Ascending aorta (tissue), 2 donors: Measurements from ENCODE around the gene SLC35A3. TPM values are rescaled to one million over a fixed set of nuclear protein-coding genes. Genes with fewer than 3 reads are reported as not detected.

Source experiments
- DNase-seq, 2 donors: peaks; one replicate each; pipeline ENCODE4 v3.0.0-alpha.2; 2019; ENCODE audit warnings: low spot score in 2 of 2
- H3K27ac ChIP-seq, 2 donors: fragments of 200-600 bp; sonication (generic); one replicate each; pipeline ENCODE4 v1.5.1; 2016 to 2017; ENCODE audit warnings: mild to moderate bottlenecking in 1 of 2
- H3K27me3 ChIP-seq: fragments of 200-600 bp; sonication (generic); one replicate; pipeline ENCODE4 v1.5.1; 2017
- H3K36me3 ChIP-seq, 2 donors: fragments of 200-600 bp; sonication (generic); one replicate each; pipeline ENCODE4 v1.5.1; 2016
- H3K4me1 ChIP-seq, 2 donors: fragments of 200-600 bp; sonication (generic); one replicate each; pipeline ENCODE4 v1.5.1; 2016 to 2017; ENCODE audit warnings: mild to moderate bottlenecking in 1 of 2
- H3K4me3 ChIP-seq, 2 donors: fragments of 200-600 bp; sonication (generic); one replicate each; pipeline ENCODE4 v1.5.1; 2016 to 2017; ENCODE audit warnings: mild to moderate bottlenecking in 1 of 2
- H3K9me3 ChIP-seq, 2 donors: fragments of 200-600 bp; sonication (generic); one replicate each; pipeline ENCODE4 v1.5.1; 2016
- CTCF ChIP-seq, 3 experiments: fragments of 200-600 bp in 2 of 3; fragments of 450-650 bp in 1 of 3; sonication (generic) in 2 of 3; IDR thresholded peaks; one replicate each; pipeline ENCODE4 v1.5.1; 2016 to 2019; ENCODE audit warnings: antibody characterized with exemption in 3 of 3, mild to moderate bottlenecking in 1 of 3, moderate library complexity in 1 of 3
- intact Hi-C: fragments of 100-400 bp; cut with DNase I; formaldehyde crosslinking; loops from one replicate; pipeline ENCODE4 v1.15.1; 2023
- total RNA-seq: library from RNA; depleted of rRNA; stranded (reverse); fragments of >200 nt; gene quantifications from one replicate; pipeline ENCODE4 v1.1.0, GENCODE V29; 2016

Gene SLC35A3
- total RNA-seq, 1 donor from 2014 or later: 8.4 TPM

DNA sequence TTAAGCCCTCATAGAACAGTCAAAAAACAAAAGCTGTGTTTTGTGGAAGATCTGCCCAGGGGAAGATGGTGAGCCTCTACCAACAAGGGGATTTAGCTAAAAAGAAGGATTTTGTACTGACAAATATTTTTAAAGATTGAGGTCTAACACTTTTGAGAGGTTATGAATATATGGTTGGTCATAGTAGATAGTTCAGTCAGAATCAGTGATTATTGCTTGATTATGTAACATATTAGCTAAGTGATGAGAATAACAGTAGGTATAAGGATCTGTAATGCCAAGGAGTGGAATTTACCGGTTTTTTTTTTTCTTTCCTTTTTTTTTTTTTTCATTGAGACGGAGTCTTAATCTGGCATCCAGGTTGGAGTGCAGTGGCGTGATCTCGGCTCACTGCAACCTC is 83.9 kb downstream of the SLC35A3 start:
- H3K27me3 ChIP-seq: no peaks in the 10 kb centered on the region
- intact Hi-C loops: no loop called here
- H3K4me3 ChIP-seq: no peak overlapping the region
- TF ChIP-seq CTCF (IDR thresholded peaks at IDR 0.05): no peak
- H3K4me1 ChIP-seq: no peaks in the 10 kb centered on the region
- no peak for DNase-seq
- H3K36me3 ChIP-seq: peaks cover 0 to 5% of the 10 kb centered on the region in 2 donors
- no peaks in the 10 kb centered on the region for H3K9me3 ChIP-seq
- H3K27ac ChIP-seq: no peak overlapping the region

DNA sequence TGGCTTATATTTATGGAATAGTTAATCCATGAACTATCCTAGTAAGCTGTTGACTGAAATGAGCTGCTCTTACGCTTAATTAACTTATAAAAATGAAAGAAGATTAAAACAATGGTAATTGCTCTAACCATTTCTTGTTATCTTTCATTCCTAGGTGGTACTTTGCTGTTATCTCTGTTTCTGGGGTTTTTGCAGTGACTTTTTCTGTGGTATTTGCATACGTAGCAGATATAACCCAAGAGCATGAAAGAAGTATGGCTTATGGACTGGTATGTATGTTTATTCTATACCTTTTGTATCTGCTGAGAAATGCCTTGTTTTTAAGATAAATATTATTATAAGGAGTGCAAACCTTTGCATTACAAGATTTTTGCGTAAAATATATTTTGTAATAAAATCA is 91.9 kb downstream of the SLC35A3 start:
- Histone ChIP-seq H3K27me3 (no peaks in the 10 kb centered on the region), H3K9me3 (no peaks in the 10 kb centered on the region), H3K36me3 (peaks cover 26 to 52% of the 10 kb centered on the region in 2 donors), H3K4me1 (no peaks in the 10 kb centered on the region), H3K27ac (no peak overlapping the region), H3K4me3 (no peak overlapping the region)
- no peak for DNase-seq
- intact Hi-C loops: no loop called here
- TF ChIP-seq CTCF (IDR thresholded peaks at IDR 0.05): no peak

GRCh38 chr1:100065183-100065968 is 95.6 kb downstream of the SLC35A3 start:
- TF ChIP-seq CTCF (IDR thresholded peaks at IDR 0.05): no peak
- H3K27ac ChIP-seq: peak overlapping the region in 1 of 2 donors; percentile 5

GRCh38 chr1:100065969-100066227 is 96.1 kb downstream of the SLC35A3 start:
- DNase-seq: no peak
- H3K9me3 ChIP-seq: no peaks in the 10 kb centered on the region
- peaks cover 34 to 75% of the 10 kb centered on the region in 2 donors for H3K36me3 ChIP-seq
- H3K4me1 ChIP-seq: no peaks in the 10 kb centered on the region
- H3K27ac ChIP-seq: peak overlapping the region in 1 of 2 donors; percentile 5
- H3K27me3 ChIP-seq: no peaks in the 10 kb centered on the region
- intact Hi-C loops: no loop called here
- TF ChIP-seq CTCF (IDR thresholded peaks at IDR 0.05): no peak
- no peak overlapping the region for H3K4me3 ChIP-seq

More at GRCh38 chr1:100065183-100065968, 95.6 kb downstream of the SLC35A3 start:
- no peak overlapping the region for H3K4me3 ChIP-seq
- no peaks in the 10 kb centered on the region for H3K9me3 ChIP-seq
- H3K36me3 ChIP-seq: peaks cover 34 to 78% of the 10 kb centered on the region in 2 donors
- DNase-seq: no peak
- intact Hi-C loops: no loop called here
- no peaks in the 10 kb centered on the region for H3K27me3 ChIP-seq
- H3K4me1 ChIP-seq: no peaks in the 10 kb centered on the region

DNA sequence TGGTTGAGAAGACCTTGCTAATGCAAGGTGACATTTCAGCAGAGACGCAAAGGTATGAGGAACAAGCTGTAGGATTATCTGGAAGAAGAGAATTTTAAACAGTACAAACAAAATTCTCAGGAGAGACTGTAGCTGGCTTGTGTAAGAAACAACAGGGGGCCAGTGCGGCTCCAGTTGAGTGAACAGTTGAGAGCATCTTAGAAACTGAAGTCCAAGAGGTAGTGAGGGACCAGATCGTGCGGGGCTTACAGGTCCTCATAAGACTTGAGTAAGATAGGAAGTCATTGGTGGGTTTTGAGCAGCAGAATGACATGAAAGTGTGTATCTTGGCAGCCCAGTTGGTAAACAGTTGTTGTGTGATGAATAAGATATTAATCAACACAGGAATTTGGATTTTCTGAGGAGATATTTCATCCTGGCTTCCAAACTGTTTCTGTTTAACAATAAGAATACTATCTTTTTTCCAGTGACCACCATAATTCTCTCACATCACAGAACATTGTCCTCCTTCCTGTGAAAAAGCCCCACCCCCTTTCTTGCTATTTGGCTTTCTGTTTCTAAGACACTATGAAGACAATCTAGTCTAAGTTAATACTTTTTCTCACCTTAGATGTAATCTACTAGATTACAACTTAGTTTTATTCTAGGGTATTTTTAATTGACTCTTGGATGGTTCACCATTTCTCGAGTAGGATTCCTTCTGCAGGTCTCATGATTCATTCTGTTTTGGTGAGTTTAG is 100.6 kb downstream of the SLC35A3 start:
- Histone ChIP-seq H3K36me3 (peaks cover 39 to 68% of the 10 kb centered on the region in 2 donors), H3K4me3 (no peak overlapping the region), H3K9me3 (no peaks in the 10 kb centered on the region), H3K4me1 (peaks cover 0 to 6% of the 10 kb centered on the region in 2 donors), H3K27ac (no peak overlapping the region), H3K27me3 (no peaks in the 10 kb centered on the region)
- no peak for TF ChIP-seq CTCF (IDR thresholded peaks at IDR 0.05)
- intact Hi-C loops: no loop called here
- DNase-seq: no peak
